Panc1 (cell line): ENCODE data around the gene MSRB3. TPM values are rescaled to one million over a fixed set of nuclear protein-coding genes. Genes with fewer than 3 reads are reported as not detected.

Experiments
- ATAC-seq: fragments of 200-7000 bp; cut with Tn5 transposase; 2 replicates; pipeline ENCODE4 v1.9.1; 2020; ENCODE audit warnings: mild to moderate bottlenecking, moderate library complexity
- BruUV-seq: library from RNA; stranded (reverse); fragments of 400-500 nt; replicated peaks from 2 replicates; lab custom pipeline; 2021; lab: Mats Ljungman, UMichigan
- CTCF ChIA-PET: fragments of 300-600 bp; sonication (Branson Sonifier 250); formaldehyde crosslinking; loops from one replicate; lab custom pipeline; 2022; ENCODE audit warnings: antibody characterized with exemption; lab: Charles Lee
- POLR2A ChIA-PET: fragments of 300-600 bp; sonication (Branson Sonifier 250); formaldehyde crosslinking; loops from one replicate; lab custom pipeline; 2022; ENCODE audit warnings: antibody characterized with exemption; lab: Charles Lee
- DNase-seq: peaks from one replicate; pipeline ENCODE4 v3.0.0-alpha.2; 2010; ENCODE audit warnings: low read depth, low spot score
- H3K27ac ChIP-seq: 2 replicates; pipeline ENCODE4 v1.5.1; 2011; ENCODE audit warnings: mild to moderate bottlenecking, low read length, inconsistent platforms
- H3K27me3 ChIP-seq: fragments of 200-500 bp; sonication (Bioruptor generic); 2 replicates; pipeline ENCODE4 v1.6.0; 2014; ENCODE audit warnings: low read length, inconsistent platforms; ENCODE audit not compliant: control insufficient read depth, insufficient read depth
- H3K36me3 ChIP-seq: fragments of 200-500 bp; sonication (Bioruptor generic); 2 replicates; pipeline ENCODE4 v1.5.1; 2014; ENCODE audit warnings: inconsistent platforms, mild to moderate bottlenecking, low read length, moderate library complexity; ENCODE audit not compliant: control insufficient read depth, insufficient read depth
- H3K4me1 ChIP-seq: 2 replicates; pipeline ENCODE4 v1.5.1; 2011; ENCODE audit warnings: inconsistent platforms, mild to moderate bottlenecking, low read length, moderate library complexity; ENCODE audit not compliant: control insufficient read depth, insufficient read depth
- H3K4me3 ChIP-seq, 2 experiments: 2 replicates each; pipeline ENCODE4 v1.5.1; 2011 to 2012; ENCODE audit warnings: low read depth in 2 of 2, low read length in 2 of 2, mild to moderate bottlenecking in 2 of 2, inconsistent platforms in 1 of 2, moderate library complexity in 1 of 2
- H3K9me3 ChIP-seq: fragments of 200-500 bp; sonication (Bioruptor generic); 2 replicates; pipeline ENCODE4 v1.5.1; 2014; ENCODE audit warnings: low read depth, mild to moderate bottlenecking, inconsistent platforms, low read length, moderate library complexity; ENCODE audit not compliant: control insufficient read depth, insufficient read depth
- POLR2AphosphoS5 ChIP-seq: IDR thresholded peaks from 2 replicates; pipeline ENCODE4 v1.6.1; 2012; ENCODE audit warnings: mild to moderate bottlenecking, low read depth, low read length, moderate library complexity
- SIN3A ChIP-seq: IDR thresholded peaks from 2 replicates; pipeline ENCODE4 v1.6.1; 2012; ENCODE audit warnings: low read depth, mild to moderate bottlenecking, low read length, moderate library complexity, borderline replicate concordance; ENCODE audit not compliant: insufficient read depth
- TCF7L2 ChIP-seq: IDR thresholded peaks from 2 replicates; pipeline ENCODE4 v1.6.1; 2011; ENCODE audit warnings: mild to moderate bottlenecking, low read depth, low read length, inconsistent platforms
- in situ Hi-C: cut with HindIII; loops from 2 replicates; pipeline ENCODE4 v1.10.0; 2016; ENCODE audit warnings: low sequenced_read_pairs, low pct_unique_long_range_greater_than_20kb
- intact Hi-C: fragments of 100-400 bp; cut with micrococcal nuclease; formaldehyde crosslinking; loops from one replicate; pipeline ENCODE4 v1.10.0; 2022; ENCODE audit not compliant: unreplicated experiment
- total RNA-seq: library from RNA; stranded (reverse); gene quantifications from one replicate; pipeline ENCODE4 v1.2.1, GENCODE V29; 2021; ENCODE audit not compliant: unreplicated experiment
- TF ChIP-seq, protein P1 (sequence below), 2 experiments: IDR thresholded peaks; 2 replicates each; pipeline ENCODE4 v1.6.1; 2011 to 2012; ENCODE audit warnings: low read depth in 2 of 2, control low read depth in 1 of 2, low read length in 1 of 2, mild to moderate bottlenecking in 1 of 2, moderate library complexity in 1 of 2; ENCODE audit not compliant: insufficient read depth in 1 of 2
- TF ChIP-seq, protein P2 (sequence below): fragments of 450-650 bp; IDR thresholded peaks from 2 replicates; pipeline ENCODE4 v1.5.1; 2017; ENCODE audit warnings: mild to moderate bottlenecking

Gene MSRB3
- total RNA-seq, 1 experiment from 2014 or later: 89.7 TPM

DNA sequence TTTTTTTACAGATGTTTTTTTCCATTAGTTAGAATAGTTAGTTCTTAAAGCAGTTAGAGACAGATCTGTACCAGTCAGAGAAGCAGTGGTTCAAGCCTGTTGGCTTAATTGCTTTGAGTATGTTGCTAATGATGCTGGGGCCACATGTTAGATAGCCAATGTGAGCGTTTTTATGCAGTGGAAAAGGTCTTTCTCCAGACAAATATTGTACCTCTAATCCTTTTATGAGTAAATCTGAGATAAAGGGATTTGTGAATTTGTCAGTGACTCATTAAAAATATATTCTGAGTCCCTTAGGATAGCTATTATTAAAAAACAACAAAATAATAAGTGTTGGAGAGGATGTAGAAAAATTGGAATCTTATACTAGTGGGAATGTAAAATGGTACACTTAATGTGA, 154.2 kb downstream of the MSRB3 start:
- in situ Hi-C loops: no loop called here
- Histone ChIP-seq H3K9me3 (no peaks in the 10 kb centered on the region), H3K27me3 (no peaks in the 10 kb centered on the region), H3K27ac (0 out of 2 replicates have a peak overlapping the region, but pooled peaks have one; percentile 15), H3K36me3 (no peaks in the 10 kb centered on the region; the same call in 1 of the 2 replicates), H3K4me3 (no peak overlapping the region), H3K4me1 (peaks cover 25% of the 10 kb centered on the region)
- DNase-seq (no peak), ATAC-seq (no peak)
- ChIA-PET CTCF (no interaction called here), POLR2A (no interaction called here)
- no TSS peak for BruUV-seq
- TF ChIP-seq TCF7L2 (no peak), SIN3A (no peak), POLR2AphosphoS5 (no peak)
- TF ChIP-seq, protein P1, sequence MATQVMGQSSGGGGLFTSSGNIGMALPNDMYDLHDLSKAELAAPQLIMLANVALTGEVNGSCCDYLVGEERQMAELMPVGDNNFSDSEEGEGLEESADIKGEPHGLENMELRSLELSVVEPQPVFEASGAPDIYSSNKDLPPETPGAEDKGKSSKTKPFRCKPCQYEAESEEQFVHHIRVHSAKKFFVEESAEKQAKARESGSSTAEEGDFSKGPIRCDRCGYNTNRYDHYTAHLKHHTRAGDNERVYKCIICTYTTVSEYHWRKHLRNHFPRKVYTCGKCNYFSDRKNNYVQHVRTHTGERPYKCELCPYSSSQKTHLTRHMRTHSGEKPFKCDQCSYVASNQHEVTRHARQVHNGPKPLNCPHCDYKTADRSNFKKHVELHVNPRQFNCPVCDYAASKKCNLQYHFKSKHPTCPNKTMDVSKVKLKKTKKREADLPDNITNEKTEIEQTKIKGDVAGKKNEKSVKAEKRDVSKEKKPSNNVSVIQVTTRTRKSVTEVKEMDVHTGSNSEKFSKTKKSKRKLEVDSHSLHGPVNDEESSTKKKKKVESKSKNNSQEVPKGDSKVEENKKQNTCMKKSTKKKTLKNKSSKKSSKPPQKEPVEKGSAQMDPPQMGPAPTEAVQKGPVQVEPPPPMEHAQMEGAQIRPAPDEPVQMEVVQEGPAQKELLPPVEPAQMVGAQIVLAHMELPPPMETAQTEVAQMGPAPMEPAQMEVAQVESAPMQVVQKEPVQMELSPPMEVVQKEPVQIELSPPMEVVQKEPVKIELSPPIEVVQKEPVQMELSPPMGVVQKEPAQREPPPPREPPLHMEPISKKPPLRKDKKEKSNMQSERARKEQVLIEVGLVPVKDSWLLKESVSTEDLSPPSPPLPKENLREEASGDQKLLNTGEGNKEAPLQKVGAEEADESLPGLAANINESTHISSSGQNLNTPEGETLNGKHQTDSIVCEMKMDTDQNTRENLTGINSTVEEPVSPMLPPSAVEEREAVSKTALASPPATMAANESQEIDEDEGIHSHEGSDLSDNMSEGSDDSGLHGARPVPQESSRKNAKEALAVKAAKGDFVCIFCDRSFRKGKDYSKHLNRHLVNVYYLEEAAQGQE (IDR thresholded peaks at IDR 0.05; ENCODE audit: insufficient read depth in 1 of 2, low read depth in 2 of 2, low read length in 1 of 2): no peak
- TF ChIP-seq, protein P2, sequence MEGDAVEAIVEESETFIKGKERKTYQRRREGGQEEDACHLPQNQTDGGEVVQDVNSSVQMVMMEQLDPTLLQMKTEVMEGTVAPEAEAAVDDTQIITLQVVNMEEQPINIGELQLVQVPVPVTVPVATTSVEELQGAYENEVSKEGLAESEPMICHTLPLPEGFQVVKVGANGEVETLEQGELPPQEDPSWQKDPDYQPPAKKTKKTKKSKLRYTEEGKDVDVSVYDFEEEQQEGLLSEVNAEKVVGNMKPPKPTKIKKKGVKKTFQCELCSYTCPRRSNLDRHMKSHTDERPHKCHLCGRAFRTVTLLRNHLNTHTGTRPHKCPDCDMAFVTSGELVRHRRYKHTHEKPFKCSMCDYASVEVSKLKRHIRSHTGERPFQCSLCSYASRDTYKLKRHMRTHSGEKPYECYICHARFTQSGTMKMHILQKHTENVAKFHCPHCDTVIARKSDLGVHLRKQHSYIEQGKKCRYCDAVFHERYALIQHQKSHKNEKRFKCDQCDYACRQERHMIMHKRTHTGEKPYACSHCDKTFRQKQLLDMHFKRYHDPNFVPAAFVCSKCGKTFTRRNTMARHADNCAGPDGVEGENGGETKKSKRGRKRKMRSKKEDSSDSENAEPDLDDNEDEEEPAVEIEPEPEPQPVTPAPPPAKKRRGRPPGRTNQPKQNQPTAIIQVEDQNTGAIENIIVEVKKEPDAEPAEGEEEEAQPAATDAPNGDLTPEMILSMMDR: no peak
- intact Hi-C loops: no loop called here

DNA sequence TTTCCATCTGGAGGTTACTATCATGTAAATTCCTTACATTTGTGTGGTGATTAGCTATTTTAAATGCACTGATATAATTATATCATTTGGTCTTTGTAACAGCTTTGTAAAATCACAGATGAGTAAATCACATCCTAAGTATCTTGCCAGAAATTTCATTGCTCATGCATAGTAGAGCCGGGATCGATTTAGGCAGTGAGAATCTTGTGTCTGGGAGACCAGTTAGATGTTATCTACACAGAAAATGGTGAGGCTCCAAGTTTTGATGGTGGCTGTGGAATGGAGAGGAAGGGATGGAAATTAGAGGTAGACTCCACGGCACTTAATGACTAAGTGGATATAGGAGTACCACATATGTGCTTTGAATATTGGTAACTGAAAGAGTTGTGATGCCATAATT, 156.3 kb downstream of the MSRB3 start:
- in situ Hi-C loops (no loop called here), intact Hi-C loops (no loop called here)
- POLR2A ChIA-PET: no interaction called here
- no TSS peak for BruUV-seq
- TF ChIP-seq SIN3A (no peak), TCF7L2 (no peak), POLR2AphosphoS5 (no peak)
- TF ChIP-seq, protein P1 (IDR thresholded peaks at IDR 0.05; ENCODE audit: insufficient read depth in 1 of 2, low read depth in 2 of 2, low read length in 1 of 2): no peak
- TF ChIP-seq, protein P2: no peak
- CTCF ChIA-PET: no interaction called here
- no peak overlapping the region for H3K4me3 ChIP-seq
- ATAC-seq (no peak), DNase-seq (no peak)
- H3K36me3 ChIP-seq: no peaks in the 10 kb centered on the region; the same call in 1 of the 2 replicates
- no peaks in the 10 kb centered on the region for H3K27me3 ChIP-seq
- H3K27ac ChIP-seq: no peak overlapping the region; the same call in 1 of the 2 replicates
- H3K4me1 ChIP-seq: peaks cover 17% of the 10 kb centered on the region
- H3K9me3 ChIP-seq: no peaks in the 10 kb centered on the region
